Measurements from ENCODE around the gene ZNF639.
A peak's percentile ranks its signal among the peaks of the same experiment; 100 is the strongest.

- TF ChIP-seq, protein P1, sequence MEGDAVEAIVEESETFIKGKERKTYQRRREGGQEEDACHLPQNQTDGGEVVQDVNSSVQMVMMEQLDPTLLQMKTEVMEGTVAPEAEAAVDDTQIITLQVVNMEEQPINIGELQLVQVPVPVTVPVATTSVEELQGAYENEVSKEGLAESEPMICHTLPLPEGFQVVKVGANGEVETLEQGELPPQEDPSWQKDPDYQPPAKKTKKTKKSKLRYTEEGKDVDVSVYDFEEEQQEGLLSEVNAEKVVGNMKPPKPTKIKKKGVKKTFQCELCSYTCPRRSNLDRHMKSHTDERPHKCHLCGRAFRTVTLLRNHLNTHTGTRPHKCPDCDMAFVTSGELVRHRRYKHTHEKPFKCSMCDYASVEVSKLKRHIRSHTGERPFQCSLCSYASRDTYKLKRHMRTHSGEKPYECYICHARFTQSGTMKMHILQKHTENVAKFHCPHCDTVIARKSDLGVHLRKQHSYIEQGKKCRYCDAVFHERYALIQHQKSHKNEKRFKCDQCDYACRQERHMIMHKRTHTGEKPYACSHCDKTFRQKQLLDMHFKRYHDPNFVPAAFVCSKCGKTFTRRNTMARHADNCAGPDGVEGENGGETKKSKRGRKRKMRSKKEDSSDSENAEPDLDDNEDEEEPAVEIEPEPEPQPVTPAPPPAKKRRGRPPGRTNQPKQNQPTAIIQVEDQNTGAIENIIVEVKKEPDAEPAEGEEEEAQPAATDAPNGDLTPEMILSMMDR (IDR thresholded peaks at IDR 0.05; ENCODE audit: borderline replicate concordance, extremely low read depth, low read length, poor library complexity, severe bottlenecking): peak; percentile 77
- TF ChIP-seq EZH2 (IDR thresholded peaks at IDR 0.05; ENCODE audit: borderline replicate concordance, low read depth, low read length, severe bottlenecking): no peak
These were observed at the start of gene ZNF639 for GRCh38 chr3:179322286-179323196.

Measured in DND-41 (cell line).